H9 (cell line): Measurements from ENCODE around the gene RGS6. TPM values are rescaled to one million over a fixed set of nuclear protein-coding genes. Genes with fewer than 3 reads are reported as not detected.

ENCODE experiments used
- DNase-seq: peaks from one replicate; pipeline ENCODE4 v3.0.0-alpha.2; 2017
- H2AFZ ChIP-seq: one replicate; pipeline ENCODE4 v1.6.1; 2013; ENCODE audit warnings: mild to moderate bottlenecking, low read length, control low read depth, moderate library complexity
- H2AK5ac ChIP-seq: 2 replicates; pipeline ENCODE4 v1.6.1; 2013; ENCODE audit warnings: low read length, control low read depth, mixed read lengths; ENCODE audit not compliant: insufficient read length
- H2BK120ac ChIP-seq: one replicate; pipeline ENCODE4 v1.6.1; 2013; ENCODE audit warnings: low read depth, mild to moderate bottlenecking, low read length, control low read depth, inconsistent platforms; ENCODE audit not compliant: poor library complexity, severe bottlenecking
- H2BK12ac ChIP-seq: 2 replicates; pipeline ENCODE4 v1.6.1; 2013; ENCODE audit warnings: low read length, control low read depth, mixed read lengths, low read depth; ENCODE audit not compliant: insufficient read length
- H2BK15ac ChIP-seq: 2 replicates; pipeline ENCODE4 v1.6.1; 2013; ENCODE audit warnings: low read depth, low read length, control low read depth
- H2BK20ac ChIP-seq: one replicate; pipeline ENCODE4 v1.6.1; 2013; ENCODE audit warnings: low read depth, mild to moderate bottlenecking, low read length, control low read depth, inconsistent platforms; ENCODE audit not compliant: poor library complexity, severe bottlenecking
- H2BK5ac ChIP-seq: 2 replicates; pipeline ENCODE4 v1.6.1; 2013; ENCODE audit warnings: low read length, control low read depth, mixed read lengths; ENCODE audit not compliant: insufficient read length
- H3K14ac ChIP-seq: 2 replicates; pipeline ENCODE4 v1.6.1; 2013; ENCODE audit warnings: low read length, control low read depth; ENCODE audit not compliant: insufficient read depth
- H3K18ac ChIP-seq: 2 replicates; pipeline ENCODE4 v1.6.1; 2013; ENCODE audit warnings: low read depth, mild to moderate bottlenecking, mixed read lengths, low read length, control low read depth; ENCODE audit not compliant: insufficient read length
- H3K23ac ChIP-seq: 2 replicates; pipeline ENCODE4 v1.6.1; 2013; ENCODE audit warnings: low read length, control low read depth, mixed read lengths, low read depth; ENCODE audit not compliant: insufficient read length
- H3K23me2 ChIP-seq: 2 replicates; pipeline ENCODE4 v1.6.1; 2013; ENCODE audit warnings: low read depth, mild to moderate bottlenecking, mixed read lengths, low read length, control low read depth; ENCODE audit not compliant: insufficient read length, poor library complexity, severe bottlenecking
- H3K27ac ChIP-seq: 2 replicates; pipeline ENCODE4 v1.5.1; 2013; ENCODE audit warnings: low read length, control low read depth, mixed read lengths, low read depth; ENCODE audit not compliant: insufficient read length
- H3K27me3 ChIP-seq: 2 replicates; pipeline ENCODE4 v1.6.1; 2013; ENCODE audit warnings: low read length, control low read depth, inconsistent platforms; ENCODE audit not compliant: insufficient read depth
- H3K4ac ChIP-seq: 2 replicates; pipeline ENCODE4 v1.6.1; 2013; ENCODE audit warnings: low read depth, mild to moderate bottlenecking, control low read depth, inconsistent platforms, low read length, moderate library complexity
- H3K4me1 ChIP-seq: 2 replicates; pipeline ENCODE4 v1.6.1; 2013; ENCODE audit warnings: low read length, control low read depth, inconsistent platforms; ENCODE audit not compliant: insufficient read depth
- H3K4me2 ChIP-seq: 2 replicates; pipeline ENCODE4 v1.6.1; 2013; ENCODE audit warnings: low read length, control low read depth, mixed read lengths; ENCODE audit not compliant: insufficient read length, insufficient read depth
- H3K56ac ChIP-seq: 2 replicates; pipeline ENCODE4 v1.6.1; 2013; ENCODE audit warnings: low read depth, mild to moderate bottlenecking, mixed read lengths, low read length, control low read depth; ENCODE audit not compliant: insufficient read length
- H3K79me1 ChIP-seq: 2 replicates; pipeline ENCODE4 v1.6.1; 2013; ENCODE audit warnings: low read depth, mild to moderate bottlenecking, moderate library complexity, low read length, control low read depth, inconsistent platforms; ENCODE audit not compliant: insufficient read depth, poor library complexity, severe bottlenecking
- H3K79me2 ChIP-seq: 2 replicates; pipeline ENCODE4 v1.6.1; 2013; ENCODE audit warnings: low read length, control low read depth, inconsistent platforms; ENCODE audit not compliant: insufficient read depth
- H3K9ac ChIP-seq: 2 replicates; pipeline ENCODE4 v1.6.1; 2013; ENCODE audit warnings: low read length, control low read depth, mixed read lengths; ENCODE audit not compliant: insufficient read length; ENCODE audit errors: extremely low read depth
- H3K9me3 ChIP-seq: one replicate; pipeline ENCODE4 v1.6.1; 2013; ENCODE audit warnings: low read depth, low read length, inconsistent platforms; ENCODE audit not compliant: control insufficient read depth
- H3T11ph ChIP-seq: one replicate; pipeline ENCODE4 v1.6.1; 2013; ENCODE audit warnings: mild to moderate bottlenecking, low read length, control low read depth, inconsistent platforms
- H4K20me1 ChIP-seq: one replicate; pipeline ENCODE4 v1.6.1; 2013; ENCODE audit not compliant: control insufficient read depth, insufficient read length, insufficient read depth
- H4K5ac ChIP-seq: 2 replicates; pipeline ENCODE4 v1.6.1; 2013; ENCODE audit warnings: low read depth, mild to moderate bottlenecking, mixed read lengths, low read length, control low read depth; ENCODE audit not compliant: insufficient read length
- H4K8ac ChIP-seq: replicated peaks from 2 replicates; pipeline ENCODE4 v1.6.1; 2013; ENCODE audit warnings: low read length, control low read depth, mixed read lengths, low read depth; ENCODE audit not compliant: insufficient read length
- H4K91ac ChIP-seq: 2 replicates; pipeline ENCODE4 v1.6.1; 2013; ENCODE audit warnings: low read depth, mild to moderate bottlenecking, moderate library complexity, mixed read lengths, low read length, control low read depth; ENCODE audit not compliant: insufficient read length
- H3K27ac Mint-ChIP-seq, 3 experiments: 2 replicates in 2 of 3; 3 replicates in 1 of 3; pipeline ENCODE4 v1.8.0; 2020 to 2021; ENCODE audit warnings: mixed read lengths in 3 of 3, mild to moderate bottlenecking in 1 of 3, moderate library complexity in 1 of 3
- H3K27me3 Mint-ChIP-seq: 2 replicates; pipeline ENCODE4 v1.8.0; 2021; ENCODE audit warnings: low read depth, mild to moderate bottlenecking, moderate library complexity, mixed read lengths
- H3K36me3 Mint-ChIP-seq, 3 experiments: 2 replicates in 2 of 3; 3 replicates in 1 of 3; pipeline ENCODE4 v1.8.0; 2020 to 2021; ENCODE audit warnings: low read depth in 3 of 3, mixed read lengths in 3 of 3; ENCODE audit not compliant: insufficient read depth in 1 of 3
- H3K4me1 Mint-ChIP-seq, 2 experiments: 2 replicates each; pipeline ENCODE4 v1.8.0; 2020; ENCODE audit warnings: mixed read lengths in 2 of 2
- H3K4me3 Mint-ChIP-seq, 2 experiments: 2 replicates in 1 of 2; 3 replicates in 1 of 2; pipeline ENCODE4 v1.8.0; 2020 to 2021; ENCODE audit warnings: mild to moderate bottlenecking in 2 of 2, mixed read lengths in 2 of 2, moderate library complexity in 1 of 2
- H3K9me3 Mint-ChIP-seq, 2 experiments: 2 replicates in 1 of 2; 3 replicates in 1 of 2; pipeline ENCODE4 v1.8.0; 2020; ENCODE audit warnings: mild to moderate bottlenecking in 2 of 2, mixed read lengths in 2 of 2, moderate library complexity in 1 of 2
- CTCF ChIP-seq: fragments of 200-600 bp; sonication (generic); conservative IDR thresholded peaks from 3 replicates; pipeline ENCODE4 v1.8.0; 2021; ENCODE audit warnings: antibody characterized with exemption, mild to moderate bottlenecking
- total RNA-seq: library from RNA; stranded (reverse); gene quantifications from 2 replicates; pipeline ENCODE4 v1.2.1, GENCODE V29; 2021

RGS6 gene
- total RNA-seq, 1 experiment from 2014 or later = 3.0 TPM

- no peak overlapping the region for H3K9ac ChIP-seq
- H3K4me2 ChIP-seq = no peak overlapping the region
- no peak overlapping the region for H3K4ac ChIP-seq
- Mint-ChIP-seq H3K36me3 (peaks cover 0 to 2% (median 0%) of the 10 kb centered on the region in 3 experiments; a peak in 2 of 7 replicates), H3K4me3 (no peak overlapping the region), H3K27ac (no peak overlapping the region), H3K4me1 (peaks cover 12 to 17% of the 10 kb centered on the region in 2 experiments), H3K9me3 (peaks cover 4 to 8% of the 10 kb centered on the region in 2 experiments; a peak in 3 of 5 replicates), H3K27me3 (peaks cover 1% of the 10 kb centered on the region; the same call in 1 of the 2 replicates)
- no peak overlapping the region for H3T11ph ChIP-seq
- H2BK15ac ChIP-seq = no peak overlapping the region
- H3K79me1 ChIP-seq = no peaks in the 10 kb centered on the region
- DNase-seq = no peak
- no peaks in the 10 kb centered on the region for H4K20me1 ChIP-seq
- H2AK5ac ChIP-seq = no peak overlapping the region
- no peak overlapping the region for H3K27ac ChIP-seq
- H3K56ac ChIP-seq = no peak overlapping the region
- no peaks in the 10 kb centered on the region for H3K4me1 ChIP-seq
- TF ChIP-seq CTCF = no peak
- H3K23me2 ChIP-seq = no peaks in the 10 kb centered on the region
- no peak overlapping the region for H2BK20ac ChIP-seq
- no peak overlapping the region for H4K91ac ChIP-seq
- H3K9me3 ChIP-seq = no peaks in the 10 kb centered on the region
- no peak overlapping the region for H3K23ac ChIP-seq
- no peak overlapping the region for H3K14ac ChIP-seq
- H2AFZ ChIP-seq = no peak overlapping the region
- no peak overlapping the region for H4K5ac ChIP-seq
- H2BK12ac ChIP-seq = no peak overlapping the region
- no peak overlapping the region for H2BK120ac ChIP-seq
- no peaks in the 10 kb centered on the region for H3K79me2 ChIP-seq
- H2BK5ac ChIP-seq = no peak overlapping the region
- H3K27me3 ChIP-seq = no peaks in the 10 kb centered on the region
- no peak overlapping the region for H3K18ac ChIP-seq
- no peak overlapping the region for H4K8ac ChIP-seq
Measured at GRCh38 chr14:72311516-72311915, 379.3 kb downstream of the RGS6 start.
